SK-N-SH treated with all-trans-retinoic acid at 6 μM for 48 hours (cell line): ENCODE results near the gene ZNF14.

Source experiments
- CREB5 ChIP-seq: fragments of 250-450 bp; sonication (Bioruptor Pico); IDR thresholded peaks from 2 replicates; pipeline ENCODE4 v1.5.1; 2020; ENCODE audit warnings: low read depth, mild to moderate bottlenecking, moderate library complexity
- CSDC2 ChIP-seq: fragments of 250-450 bp; sonication (Bioruptor Pico); IDR thresholded peaks from 2 replicates; pipeline ENCODE4 v1.5.0; 2020; ENCODE audit warnings: mild to moderate bottlenecking, moderate library complexity
- ISL1 ChIP-seq: fragments of 250-450 bp; sonication (Bioruptor Pico); IDR thresholded peaks from 2 replicates; pipeline ENCODE4 v2.1.2; 2022; ENCODE audit warnings: mild to moderate bottlenecking, moderate library complexity
- OSR1 ChIP-seq: fragments of 250-450 bp; sonication (Bioruptor Pico); IDR thresholded peaks from 2 replicates; pipeline ENCODE4 v1.8.0; 2022; ENCODE audit warnings: moderate library complexity, mild to moderate bottlenecking, inconsistent platforms
- PATZ1 ChIP-seq: fragments of 250-450 bp; sonication (Bioruptor Pico); IDR thresholded peaks from 2 replicates; pipeline ENCODE4 v1.8.0; 2020; ENCODE audit warnings: mild to moderate bottlenecking, moderate library complexity, borderline replicate concordance
- PPARA ChIP-seq: fragments of 250-450 bp; sonication (Bioruptor Pico); IDR thresholded peaks from 2 replicates; pipeline ENCODE4 v1.5.0; 2020; ENCODE audit warnings: mild to moderate bottlenecking, borderline replicate concordance
- TCF4 ChIP-seq: fragments of 250-450 bp; sonication (Bioruptor Pico); IDR thresholded peaks from 2 replicates; pipeline ENCODE4 v1.8.0; 2021; ENCODE audit warnings: mild to moderate bottlenecking, moderate library complexity, borderline replicate concordance
- TSHZ2 ChIP-seq: fragments of 250-450 bp; sonication (Bioruptor Pico); IDR thresholded peaks from 2 replicates; pipeline ENCODE4 v1.5.0; 2020; ENCODE audit warnings: mild to moderate bottlenecking, moderate library complexity
- ZC3H10 ChIP-seq: fragments of 250-450 bp; sonication (Bioruptor Pico); IDR thresholded peaks from 2 replicates; pipeline ENCODE4 v1.5.1; 2021; ENCODE audit warnings: mild to moderate bottlenecking, moderate library complexity
- ZFP3 ChIP-seq: fragments of 250-450 bp; sonication (Bioruptor Pico); IDR thresholded peaks from 2 replicates; pipeline ENCODE4 v1.5.0; 2020; ENCODE audit warnings: mild to moderate bottlenecking, moderate library complexity
- ZFP30 ChIP-seq: fragments of 450-650 bp; formaldehyde crosslinking; IDR thresholded peaks from 2 replicates; pipeline ENCODE4 v1.5.0; 2022; ENCODE audit warnings: mild to moderate bottlenecking, moderate library complexity
- ZNF70 ChIP-seq: fragments of 450-650 bp; formaldehyde crosslinking; IDR thresholded peaks from 2 replicates; pipeline ENCODE4 v1.5.0; 2020; ENCODE audit warnings: mild to moderate bottlenecking, moderate library complexity
- ZNF8 ChIP-seq: fragments of 450-650 bp; formaldehyde crosslinking; IDR thresholded peaks from 2 replicates; pipeline ENCODE4 v1.5.0; 2020; ENCODE audit warnings: mild to moderate bottlenecking, moderate library complexity

GRCh38 chr19:19697589-19697988, 35.3 kb downstream of the ZNF14 start:
- TF ChIP-seq PPARA, result no peak
- no peak for TF ChIP-seq ZFP3 (CRISPR knock-in tag)
- no peak for TF ChIP-seq ZNF70 (CRISPR knock-in tag)
- no peak for TF ChIP-seq TSHZ2 (CRISPR knock-in tag)
- TF ChIP-seq PATZ1, result no peak
- TF ChIP-seq ZFP30 (CRISPR knock-in tag), result no peak
- TF ChIP-seq OSR1, result no peak
- TF ChIP-seq ZC3H10 (CRISPR knock-in tag), result no peak
- no peak for TF ChIP-seq CSDC2 (CRISPR knock-in tag)
- no peak for TF ChIP-seq CREB5 (CRISPR knock-in tag)
- no peak for TF ChIP-seq ISL1 (CRISPR knock-in tag)
- TF ChIP-seq ZNF8 (CRISPR knock-in tag), result no peak
- TF ChIP-seq TCF4 (CRISPR knock-in tag), result no peak
